ENCODE data around the gene CES1. TPM values are rescaled to one million over a fixed set of nuclear protein-coding genes. Genes with fewer than 3 reads are reported as not detected.
"Not testable (repeated sequence)": the region's sequence is repeated elsewhere in the genome, so short reads cannot be mapped to it uniquely, and the experiment has no call there.

Gene CES1
- total and polyA plus RNA-seq, 2 of the 8 experiments (the other 6 are each of a cell fraction or from before 2014, with no cell fraction given), result 0.91 to 1.2 TPM

- H3K79me1 ChIP-seq (ENCODE audit: low read depth, low read length); H2BK15ac ChIP-seq (ENCODE audit: low read length); H2BK5ac ChIP-seq (ENCODE audit: low read depth, low read length); H3K4me2 ChIP-seq (ENCODE audit: insufficient read depth in 1 of 2, low read depth in 2 of 2, low read length in 2 of 2); H3K14ac ChIP-seq (ENCODE audit: insufficient read length); H2BK20ac ChIP-seq (ENCODE audit: low read length); H2AK5ac ChIP-seq (ENCODE audit: low read depth, low read length); H3K18ac ChIP-seq (ENCODE audit: extremely low read depth, low read length); H3K79me2 ChIP-seq (ENCODE audit: control insufficient read depth in 1 of 2, insufficient read depth in 2 of 2, low read length in 2 of 2); H4K91ac ChIP-seq (replicated peaks; ENCODE audit: insufficient read length, low read length); H3K36me3 ChIP-seq (ENCODE audit: control insufficient read depth in 2 of 4, insufficient read depth in 4 of 4, low read length in 3 of 4); H2BK12ac ChIP-seq (ENCODE audit: low read depth, low read length); H4K5ac ChIP-seq (ENCODE audit: insufficient read length, low read depth, low read length); H3K9ac ChIP-seq (replicated peaks in 1 of 4; ENCODE audit: extremely low read depth in 1 of 4, low read depth in 3 of 4, low read length in 3 of 4); H3K4me1 ChIP-seq (replicated peaks in 1 of 4; ENCODE audit: control insufficient read depth in 3 of 4, insufficient read depth in 4 of 4, low read length in 3 of 4); POLR2A ChIA-PET (ENCODE audit: partially characterized antibody); H3K27ac ChIP-seq (ENCODE audit: low read depth, low read length); H3K27me3 ChIP-seq (replicated peaks in 1 of 4; ENCODE audit: control insufficient read depth in 3 of 4, extremely low read depth in 1 of 4, insufficient read depth in 3 of 4, low read length in 3 of 4); DNase-seq (ENCODE audit: low read depth in 1 of 2, low spot score in 2 of 2); H4K20me1 ChIP-seq (replicated peaks in 1 of 2; ENCODE audit: control insufficient read depth in 1 of 2, insufficient read depth in 2 of 2, low read length in 2 of 2); H2AFZ ChIP-seq (ENCODE audit: low read length); H4K8ac ChIP-seq (ENCODE audit: extremely low read depth, insufficient read depth, low read length); H3K56ac ChIP-seq (replicated peaks; ENCODE audit: insufficient read length, low read depth, low read length); CTCF ChIA-PET (ENCODE audit: partially characterized antibody); H3K4me3 ChIP-seq (ENCODE audit: extremely low read depth in 1 of 4, insufficient read depth in 2 of 4, low read depth in 3 of 4, low read length in 4 of 4); FAIRE-seq; H3K4ac ChIP-seq (replicated peaks; ENCODE audit: insufficient read length, low read depth, low read length); H3K23ac ChIP-seq (ENCODE audit: insufficient read length); H3K23me2 ChIP-seq (ENCODE audit: low read depth, low read length); H3K9me3 ChIP-seq (ENCODE audit: insufficient read depth in 2 of 2, low read depth in 1 of 2, low read length in 1 of 2); H2BK120ac ChIP-seq (replicated peaks; ENCODE audit: low read depth, low read length): not testable (repeated sequence)
- WGBS, 2 experiments (ENCODE audit: extremely low coverage in 1 of 2, insufficient coverage in 1 of 2, insufficient read length in 1 of 2, insufficient replicate concordance in 2 of 2, low coverage in 1 of 2, low lambda C conversion rate in 2 of 2, missing lambda C conversion rate in 1 of 2), result 50% methylated on average over 2 of the region's 2 CpGs; no CpG with 5 or more reads in 1 of the 2 experiments
Measured at GRCh38 chr16:55814174-55814573, 18.7 kb downstream of the CES1 start.

DNA sequence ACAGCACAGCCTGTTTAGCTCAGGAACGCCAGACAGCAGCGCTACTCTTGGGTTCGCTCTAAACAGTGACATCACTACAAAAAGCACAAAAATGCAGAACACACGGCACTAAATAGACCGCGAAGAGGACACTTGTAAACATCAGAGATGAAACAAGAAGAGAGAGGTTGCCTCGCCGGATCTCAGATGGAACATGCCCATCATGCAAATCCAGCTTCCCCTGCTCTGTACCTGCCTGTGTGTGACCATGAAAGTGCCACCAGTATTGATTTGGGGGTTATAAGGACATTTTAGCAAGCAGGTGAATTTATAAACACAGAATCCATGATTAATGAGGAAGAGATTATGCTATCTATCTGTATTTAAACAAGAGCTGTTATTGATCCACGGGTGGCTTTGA is 19.2 kb downstream of the CES1 start:
- H2BK5ac ChIP-seq (ENCODE audit: low read depth, low read length); H3K23ac ChIP-seq (ENCODE audit: insufficient read length); H2BK12ac ChIP-seq (ENCODE audit: low read depth, low read length); H4K5ac ChIP-seq (ENCODE audit: insufficient read length, low read depth, low read length); POLR2A ChIA-PET (ENCODE audit: partially characterized antibody); H3K4ac ChIP-seq (replicated peaks; ENCODE audit: insufficient read length, low read depth, low read length); H4K91ac ChIP-seq (replicated peaks; ENCODE audit: insufficient read length, low read length); H4K20me1 ChIP-seq (replicated peaks in 1 of 2; ENCODE audit: control insufficient read depth in 1 of 2, insufficient read depth in 2 of 2, low read length in 2 of 2); H3K18ac ChIP-seq (ENCODE audit: extremely low read depth, low read length); H4K8ac ChIP-seq (ENCODE audit: extremely low read depth, insufficient read depth, low read length); H3K14ac ChIP-seq (ENCODE audit: insufficient read length); DNase-seq (ENCODE audit: low read depth in 1 of 2, low spot score in 2 of 2); H3K27me3 ChIP-seq (replicated peaks in 1 of 4; ENCODE audit: control insufficient read depth in 3 of 4, extremely low read depth in 1 of 4, insufficient read depth in 3 of 4, low read length in 3 of 4); H3K4me2 ChIP-seq (ENCODE audit: insufficient read depth in 1 of 2, low read depth in 2 of 2, low read length in 2 of 2); H3K23me2 ChIP-seq (ENCODE audit: low read depth, low read length); CTCF ChIA-PET (ENCODE audit: partially characterized antibody); H3K4me1 ChIP-seq (replicated peaks in 1 of 4; ENCODE audit: control insufficient read depth in 3 of 4, insufficient read depth in 4 of 4, low read length in 3 of 4); H3K4me3 ChIP-seq (ENCODE audit: extremely low read depth in 1 of 4, insufficient read depth in 2 of 4, low read depth in 3 of 4, low read length in 4 of 4); H2BK20ac ChIP-seq (ENCODE audit: low read length); H2AFZ ChIP-seq (ENCODE audit: low read length); H3K9ac ChIP-seq (replicated peaks in 1 of 4; ENCODE audit: extremely low read depth in 1 of 4, low read depth in 3 of 4, low read length in 3 of 4); H3K36me3 ChIP-seq (ENCODE audit: control insufficient read depth in 2 of 4, insufficient read depth in 4 of 4, low read length in 3 of 4); H3K27ac ChIP-seq (ENCODE audit: low read depth, low read length); H2AK5ac ChIP-seq (ENCODE audit: low read depth, low read length); H3K56ac ChIP-seq (replicated peaks; ENCODE audit: insufficient read length, low read depth, low read length); H2BK120ac ChIP-seq (replicated peaks; ENCODE audit: low read depth, low read length); H3K79me2 ChIP-seq (ENCODE audit: control insufficient read depth in 1 of 2, insufficient read depth in 2 of 2, low read length in 2 of 2); H3K9me3 ChIP-seq (ENCODE audit: insufficient read depth in 2 of 2, low read depth in 1 of 2, low read length in 1 of 2); H3K79me1 ChIP-seq (ENCODE audit: low read depth, low read length); H2BK15ac ChIP-seq (ENCODE audit: low read length): not testable (repeated sequence)
- FAIRE-seq, result peak; percentile 62
- 90% methylated on average over 7 of the region's 9 CpGs; no CpG with 5 or more reads in 1 of the 2 experiments for WGBS, 2 experiments (ENCODE audit: extremely low coverage in 1 of 2, insufficient coverage in 1 of 2, insufficient read length in 1 of 2, insufficient replicate concordance in 2 of 2, low coverage in 1 of 2, low lambda C conversion rate in 2 of 2, missing lambda C conversion rate in 1 of 2)

Data from H1 (cell line).